ENCODE measurements around the gene CACNB4.
"Not testable (repeated sequence)": the region's sequence is repeated elsewhere in the genome, so short reads cannot be mapped to it uniquely, and the experiment has no call there.

CACNB4 gene

DNA sequence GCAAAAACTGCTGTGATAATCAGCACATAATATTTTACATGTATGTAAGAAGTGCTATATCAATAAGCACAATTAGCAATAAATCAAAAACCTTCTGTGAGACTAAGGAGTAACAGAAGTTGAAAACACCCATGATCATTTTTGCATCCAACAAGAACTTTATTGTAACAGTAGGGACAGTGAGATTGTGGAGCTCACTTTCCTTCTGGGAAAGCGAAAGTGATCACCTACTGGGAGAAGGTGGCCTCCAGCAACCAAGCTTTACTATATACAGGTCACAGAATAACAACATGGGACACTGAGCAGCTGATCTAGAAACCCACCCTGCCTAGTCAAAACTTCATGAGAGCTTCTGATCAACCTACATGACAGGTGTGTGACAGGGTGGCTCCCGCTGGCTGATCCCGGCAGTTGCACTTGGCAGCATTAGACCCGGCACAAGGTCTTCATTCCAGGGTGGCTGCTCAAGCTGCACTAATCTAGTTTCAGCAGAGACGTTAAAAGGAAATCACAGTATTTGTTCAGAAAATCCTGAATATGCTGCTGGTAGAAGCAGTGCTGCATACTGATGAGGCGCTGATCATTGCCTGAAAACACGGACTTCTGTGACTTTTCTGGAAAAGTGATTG, 207.2 kb downstream of the CACNB4 start:
- no peak for DNase-seq

DNA sequence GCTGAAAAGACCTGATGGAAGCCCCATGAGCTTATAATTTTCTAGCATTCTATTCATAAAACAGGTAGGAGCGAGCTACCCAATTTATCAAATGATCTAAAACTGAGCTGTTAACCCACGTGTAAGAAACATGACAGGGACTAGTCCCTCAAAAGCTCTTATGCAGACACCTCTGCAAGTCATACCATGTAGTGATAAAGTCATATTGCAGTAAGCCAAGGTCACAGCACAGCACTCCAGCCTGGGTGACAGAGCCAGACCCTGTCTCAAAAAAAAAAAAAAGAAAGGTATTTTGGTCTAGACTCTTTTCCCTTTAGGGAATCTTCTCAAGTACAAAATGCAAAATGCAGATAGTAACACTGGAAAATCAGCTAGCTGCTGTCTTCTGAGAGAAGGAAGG, 211.7 kb downstream of the CACNB4 start:
- no peak for DNase-seq

DNA sequence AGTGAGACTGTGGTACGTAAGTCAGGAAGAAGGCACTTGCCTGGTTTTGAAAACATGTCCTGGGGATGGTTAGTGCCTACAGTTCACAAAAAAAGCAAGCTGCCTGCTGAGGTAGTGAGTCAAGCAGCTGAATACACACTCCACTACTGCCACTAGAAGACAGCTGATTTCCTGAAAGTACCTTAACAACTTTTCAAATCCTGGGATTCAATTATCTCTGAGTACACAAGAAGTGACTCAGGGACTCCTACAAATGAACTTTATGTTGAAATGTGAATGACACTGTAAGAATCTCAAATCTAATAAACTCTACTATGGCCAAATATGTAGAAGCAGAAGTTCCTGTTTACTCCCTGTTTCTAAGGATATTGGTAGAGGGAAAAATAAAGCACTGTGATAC, 212.6 kb downstream of the CACNB4 start:
- no peak for DNase-seq

DNA sequence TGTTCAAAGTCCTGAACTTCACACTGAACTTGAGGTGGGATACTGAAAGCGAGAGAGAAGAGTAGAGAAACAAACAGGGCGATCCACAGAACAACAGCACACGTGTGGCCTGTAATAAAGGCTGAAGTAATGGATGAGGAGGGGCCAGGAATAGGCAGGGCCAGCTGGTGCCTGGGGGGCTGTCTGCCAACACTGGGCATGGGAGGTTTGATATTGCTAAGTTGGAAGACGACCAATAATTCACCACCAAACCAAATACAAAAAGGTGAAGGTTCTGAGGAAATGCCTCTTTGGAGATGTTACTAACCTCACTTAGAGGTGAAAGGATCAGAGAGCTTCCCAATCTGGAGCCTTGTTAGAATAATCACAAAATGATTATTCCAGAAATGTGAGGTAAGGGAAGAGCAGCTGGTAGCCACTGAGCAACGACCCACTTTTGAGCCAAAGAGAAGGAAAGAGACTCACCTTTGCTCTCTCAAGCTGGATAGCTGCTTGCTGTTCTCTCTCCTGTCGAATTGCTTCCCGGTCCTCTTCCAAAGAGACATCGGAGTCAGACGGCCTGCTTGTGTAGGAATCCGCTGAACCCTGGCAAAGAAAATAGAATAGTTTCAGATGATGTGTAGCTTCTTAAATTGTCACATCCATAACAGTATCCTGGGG, 215.9 kb downstream of the CACNB4 start:
- DNase-seq = no peak

DNA sequence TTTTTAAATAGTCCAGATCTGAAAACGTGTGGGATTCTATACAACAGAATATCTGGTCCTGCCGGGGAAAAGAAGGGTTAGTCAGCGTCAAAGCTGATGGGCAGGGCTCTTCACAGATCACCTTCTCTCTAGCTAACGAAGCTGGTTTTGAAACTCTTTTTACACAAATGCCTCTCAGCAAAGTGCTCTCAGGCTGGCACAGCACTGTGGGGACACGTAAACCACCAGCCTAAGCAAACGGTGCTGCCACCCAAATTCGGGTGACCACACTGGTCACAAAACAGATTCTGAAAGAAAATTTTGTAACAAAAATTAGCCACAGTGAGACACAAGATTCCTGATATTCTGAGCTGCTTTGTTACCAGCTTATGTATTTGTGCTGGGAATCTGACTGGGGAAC, 217.5 kb downstream of the CACNB4 start:
- DNase-seq = no peak

DNA sequence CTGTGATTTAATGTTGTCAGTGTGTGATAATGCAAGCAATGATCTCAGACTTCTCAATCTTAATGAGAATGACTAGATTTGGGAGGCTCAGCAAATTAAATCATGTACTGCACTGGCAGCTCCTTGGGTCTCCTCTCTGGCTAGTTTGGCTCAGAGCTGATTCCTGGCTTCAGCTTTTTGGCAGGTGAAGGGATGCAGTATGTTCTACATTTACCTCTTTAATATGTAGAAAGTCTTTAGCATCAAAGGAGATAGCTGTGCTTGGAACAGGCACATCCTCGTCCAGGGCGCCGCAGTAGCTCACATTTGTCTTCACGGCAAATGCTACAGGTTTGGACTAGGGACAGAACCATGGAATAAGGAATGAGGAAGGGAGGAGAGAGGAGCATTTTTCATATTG, 218.3 kb downstream of the CACNB4 start:
- DNase-seq = no peak

DNA sequence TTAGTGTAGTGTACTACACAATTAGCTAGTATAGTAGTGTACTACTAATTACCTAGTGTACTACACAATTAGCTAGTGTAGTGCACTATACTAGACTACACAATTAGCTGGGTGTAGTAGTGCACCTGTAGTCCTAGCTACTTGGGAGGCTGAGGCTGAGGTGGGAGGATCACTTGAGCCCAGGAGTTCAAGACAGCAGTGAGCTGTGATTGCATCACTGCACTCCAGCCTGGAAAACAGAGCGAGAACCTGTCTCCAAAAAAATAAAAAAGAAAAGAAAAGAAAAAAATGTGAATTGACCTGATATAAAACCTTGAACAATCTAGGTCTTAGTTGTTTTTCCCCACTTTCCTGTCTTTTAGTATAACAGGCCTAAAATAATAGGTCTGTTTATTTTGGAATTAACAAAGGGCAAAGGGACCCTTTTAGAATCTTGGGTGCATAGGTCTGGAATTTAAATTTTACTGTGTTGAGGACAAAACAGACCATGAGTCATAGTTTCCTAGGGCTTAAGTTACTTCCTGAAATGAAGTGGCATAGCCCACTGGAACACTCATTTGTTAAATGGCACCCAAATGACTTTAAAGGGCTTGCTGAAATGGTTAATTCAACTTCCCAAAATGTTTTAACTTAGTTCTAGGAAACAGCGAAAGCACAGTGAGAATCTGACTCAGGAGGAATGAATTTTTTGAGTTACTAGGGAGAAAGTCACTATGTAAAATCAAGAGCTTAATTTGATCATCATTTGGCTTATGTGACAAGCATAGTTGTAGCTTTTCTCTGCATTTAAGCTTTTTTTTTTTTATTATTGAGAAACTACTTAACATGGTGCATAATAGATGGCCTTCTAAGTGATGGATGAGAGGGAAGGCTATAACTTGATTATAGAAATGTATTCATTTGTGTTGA, 219.9 kb downstream of the CACNB4 start:
- DNase-seq = no peak

DNA sequence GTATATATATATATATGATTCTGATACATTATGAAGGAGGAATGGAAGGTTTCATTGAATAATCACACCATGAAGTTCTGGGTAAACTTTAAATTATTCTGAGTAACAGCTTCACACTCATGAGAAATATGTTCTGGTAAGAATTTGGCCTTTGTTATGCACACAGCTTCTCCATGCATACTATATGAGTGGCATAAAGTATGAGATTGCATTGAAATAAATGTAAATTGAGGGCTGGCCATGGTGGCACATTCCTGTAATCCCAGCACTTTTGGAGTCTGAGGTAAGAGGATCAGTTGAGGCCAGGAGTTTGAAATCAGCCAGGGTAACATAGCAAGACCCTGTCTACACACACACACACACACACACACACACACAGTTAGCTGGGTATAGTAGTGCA, 220.6 kb downstream of the CACNB4 start:
- DNase-seq = no peak

DNA sequence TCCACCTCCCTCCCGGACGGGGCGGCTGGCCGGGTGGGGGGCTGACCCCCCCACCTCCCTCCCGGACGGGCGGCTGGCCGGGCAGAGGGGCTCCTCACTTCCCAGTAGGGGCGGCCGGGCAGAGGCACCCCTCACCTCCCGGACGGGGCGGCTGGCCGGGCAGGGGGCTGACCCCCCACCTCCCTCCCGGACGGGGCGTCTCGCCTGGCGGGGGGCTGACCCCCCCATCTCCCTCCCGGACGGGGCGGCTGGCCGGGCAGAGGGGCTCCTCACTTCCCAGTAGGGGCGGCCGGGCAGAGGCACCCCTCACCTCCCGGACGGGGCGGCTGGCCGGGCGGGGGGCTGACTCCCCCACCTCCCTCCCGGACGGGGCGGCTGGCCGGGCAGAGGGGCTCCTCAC, 223.2 kb downstream of the CACNB4 start:
- DNase-seq = not testable (repeated sequence)

DNA sequence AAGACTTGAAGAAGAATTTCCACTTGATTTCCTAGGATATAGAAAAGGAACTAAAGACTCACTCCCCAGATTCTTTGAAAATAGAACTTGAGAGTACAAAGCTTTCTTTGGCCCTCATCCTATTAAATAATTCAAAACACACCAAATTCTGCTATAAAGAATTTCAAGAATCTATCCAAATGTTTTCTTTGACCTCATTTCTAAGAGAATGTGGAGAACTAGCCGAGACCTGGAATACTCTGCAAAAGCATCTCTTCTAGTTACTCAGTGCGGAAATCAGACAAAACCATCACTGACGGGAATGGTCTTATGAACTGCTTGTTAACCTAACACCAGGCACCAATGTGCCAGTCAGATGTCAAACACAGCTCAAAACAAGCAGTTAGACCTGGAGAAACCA, 226.4 kb downstream of the CACNB4 start:
- DNase-seq = no peak

DNA sequence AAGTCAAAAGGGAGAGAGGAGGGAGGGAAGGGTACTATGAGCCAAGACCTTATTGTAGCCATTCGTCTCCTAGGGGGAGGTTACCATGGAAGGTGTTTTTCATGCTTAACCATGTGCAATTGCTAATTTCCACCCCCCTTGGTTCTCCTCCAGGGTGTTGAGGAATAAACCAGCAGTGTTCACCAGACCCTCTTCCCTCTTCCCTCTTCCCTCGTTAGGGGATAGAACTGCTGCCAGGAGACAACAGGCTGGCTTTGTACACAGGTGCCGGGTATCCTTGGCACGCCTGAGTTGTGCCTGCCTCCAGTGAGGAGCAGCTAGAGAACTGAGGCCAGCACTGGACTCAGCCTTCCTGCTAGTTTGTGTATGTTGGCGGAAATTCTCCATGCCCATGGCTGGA, 229.6 kb downstream of the CACNB4 start:
- DNase-seq = no peak

DNA sequence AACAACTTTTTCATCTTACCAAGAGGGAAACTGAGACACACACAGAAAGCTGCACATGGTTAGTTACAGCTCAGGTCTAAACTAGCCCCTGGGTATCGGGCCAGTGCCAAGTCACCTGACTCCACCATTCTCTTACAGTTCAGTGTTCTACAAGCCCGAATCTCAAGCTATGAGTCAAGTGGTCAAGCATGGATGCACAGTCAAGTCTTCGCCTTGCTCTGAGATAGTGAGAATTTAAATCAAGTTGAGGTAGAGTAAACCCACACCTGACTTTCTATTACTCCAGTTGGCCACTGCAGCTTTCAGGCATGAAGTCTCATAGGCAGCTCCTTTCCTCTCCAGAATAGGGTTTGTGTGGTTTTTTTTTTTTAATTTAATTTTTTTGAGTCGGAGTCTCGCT, 236.1 kb downstream of the CACNB4 start:
- no peak for DNase-seq

DNA sequence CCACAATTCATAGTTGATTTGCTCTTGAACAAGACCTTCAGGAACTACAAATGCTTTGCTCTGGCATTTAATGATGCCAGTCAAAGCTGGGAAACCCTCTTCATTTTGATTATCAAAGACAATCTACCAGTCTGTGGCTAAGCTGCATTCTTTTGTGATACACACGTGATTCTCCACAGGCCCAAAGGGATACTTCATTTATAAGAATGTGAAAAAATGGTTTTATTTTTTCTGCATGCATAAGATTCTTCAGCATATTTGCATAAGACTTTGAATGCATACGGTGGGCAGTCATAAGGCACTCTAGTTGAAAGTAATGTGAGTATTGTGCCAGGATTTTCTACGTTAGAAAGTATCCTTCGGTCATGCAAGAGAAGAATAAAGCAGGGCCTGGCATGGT, 237.7 kb downstream of the CACNB4 start:
- DNase-seq = no peak

DNA sequence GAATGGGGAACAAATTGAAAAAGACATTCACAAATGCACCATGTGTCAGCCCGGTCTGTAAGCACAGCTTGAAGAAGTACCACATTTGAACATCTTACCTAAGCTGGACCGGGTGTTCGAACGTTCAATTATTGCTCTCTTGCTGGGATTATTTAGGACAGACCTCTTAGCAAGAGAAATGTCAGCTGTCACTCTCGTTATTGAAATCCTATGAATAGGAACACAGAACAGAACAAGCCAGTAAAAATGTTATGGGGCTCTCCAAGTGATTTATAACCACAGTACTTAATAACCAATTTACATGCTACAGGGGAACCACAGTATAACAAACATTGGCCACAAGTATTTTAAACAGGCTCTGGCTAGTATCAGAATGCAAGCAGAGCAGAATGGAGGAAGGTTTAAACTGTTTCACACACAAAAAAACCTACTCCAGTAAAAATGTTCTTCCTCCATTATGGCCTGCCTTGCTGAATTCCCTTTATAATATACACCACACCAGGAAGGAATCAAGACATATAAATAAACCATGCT, 238.2 kb downstream of the CACNB4 start:
- DNase-seq = no peak

DNA sequence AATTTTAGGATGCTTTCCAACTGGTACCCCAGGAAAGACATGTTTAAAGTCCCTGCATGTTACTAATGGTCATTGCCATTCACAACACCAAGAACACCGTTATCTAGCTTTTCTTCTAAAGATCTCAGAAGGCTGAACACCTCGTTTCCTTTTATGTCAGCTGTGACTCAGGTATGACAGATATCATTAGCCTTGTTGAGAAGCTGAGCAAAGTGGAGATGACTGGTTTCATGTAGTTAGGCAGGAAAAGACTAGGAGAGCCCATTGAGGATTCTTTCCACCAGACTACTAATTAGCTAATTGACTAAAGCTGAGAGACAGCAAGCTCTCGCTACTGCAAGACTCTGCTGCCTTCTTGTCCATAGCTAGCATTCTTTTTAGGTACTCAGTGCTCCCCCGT, 238.6 kb downstream of the CACNB4 start:
- DNase-seq = no peak

DNA sequence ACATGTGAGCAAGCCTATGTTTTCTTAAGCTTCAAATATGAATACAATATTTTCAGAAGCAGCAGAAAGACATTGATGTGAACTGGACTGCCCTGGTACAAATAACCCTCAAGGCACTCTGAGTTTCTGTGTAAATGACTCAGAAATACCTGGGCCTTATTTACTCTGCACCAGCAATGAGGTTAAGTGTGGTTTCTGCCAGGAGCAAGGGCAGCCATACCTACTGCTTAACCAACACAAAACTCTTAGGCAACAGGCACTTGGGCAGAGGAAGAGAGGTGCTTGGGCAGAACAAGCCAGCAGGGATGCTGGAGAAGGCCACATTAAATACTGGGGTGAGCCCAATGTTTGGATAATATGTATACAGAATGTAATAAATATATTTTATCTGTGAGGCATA, 241.2 kb downstream of the CACNB4 start:
- DNase-seq = no peak

DNA sequence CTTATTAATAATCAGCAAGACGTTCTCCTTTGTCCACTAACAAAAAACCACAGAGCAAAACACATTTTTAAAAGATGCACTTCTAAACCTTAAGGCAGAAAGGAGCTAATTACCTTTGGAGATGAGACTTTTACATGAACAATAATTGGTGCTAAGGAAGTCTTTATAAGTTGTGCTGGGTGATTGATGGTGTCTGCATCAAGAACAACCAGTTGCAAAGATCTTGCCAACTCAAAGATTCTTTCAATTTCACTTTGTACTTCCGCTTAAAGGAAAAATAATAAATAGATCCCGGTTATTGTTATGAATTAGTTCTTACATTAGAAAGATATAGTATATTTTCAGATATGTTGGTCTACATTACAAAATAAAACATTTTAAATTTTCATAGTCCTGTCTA, 243.7 kb downstream of the CACNB4 start:
- DNase-seq = no peak

DNA sequence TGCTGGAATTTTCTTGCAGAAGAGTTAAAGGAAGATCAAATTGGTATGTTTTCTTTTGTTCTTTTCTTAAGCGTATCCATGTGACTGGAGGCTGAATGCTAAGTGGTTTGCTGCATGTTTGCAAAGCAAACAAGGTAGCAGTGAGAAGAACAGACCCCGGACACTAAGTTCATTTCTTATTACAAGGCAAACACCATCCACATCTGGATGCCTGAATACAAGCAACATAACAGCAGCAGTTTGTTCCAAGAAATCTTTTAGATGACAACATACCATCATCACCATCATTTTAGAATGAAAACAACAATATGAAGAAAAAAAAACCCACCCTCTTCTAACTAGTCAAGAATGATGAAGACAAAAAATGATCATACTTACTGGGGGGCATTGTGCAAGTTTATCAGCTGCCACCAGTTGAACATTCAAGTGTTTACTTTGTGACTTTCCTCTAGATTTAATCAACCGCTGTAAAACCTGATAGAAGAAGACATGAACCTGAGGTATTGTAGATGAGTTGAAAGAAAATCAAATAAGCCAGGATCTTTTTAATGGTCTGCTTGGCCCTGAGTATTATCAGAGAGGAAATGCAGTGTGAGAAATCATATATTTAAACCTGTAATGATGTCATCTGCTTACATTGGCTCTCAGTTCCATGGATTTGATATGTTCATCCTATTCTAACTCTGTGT, 245.6 kb downstream of the CACNB4 start:
- no peak for DNase-seq

DNA sequence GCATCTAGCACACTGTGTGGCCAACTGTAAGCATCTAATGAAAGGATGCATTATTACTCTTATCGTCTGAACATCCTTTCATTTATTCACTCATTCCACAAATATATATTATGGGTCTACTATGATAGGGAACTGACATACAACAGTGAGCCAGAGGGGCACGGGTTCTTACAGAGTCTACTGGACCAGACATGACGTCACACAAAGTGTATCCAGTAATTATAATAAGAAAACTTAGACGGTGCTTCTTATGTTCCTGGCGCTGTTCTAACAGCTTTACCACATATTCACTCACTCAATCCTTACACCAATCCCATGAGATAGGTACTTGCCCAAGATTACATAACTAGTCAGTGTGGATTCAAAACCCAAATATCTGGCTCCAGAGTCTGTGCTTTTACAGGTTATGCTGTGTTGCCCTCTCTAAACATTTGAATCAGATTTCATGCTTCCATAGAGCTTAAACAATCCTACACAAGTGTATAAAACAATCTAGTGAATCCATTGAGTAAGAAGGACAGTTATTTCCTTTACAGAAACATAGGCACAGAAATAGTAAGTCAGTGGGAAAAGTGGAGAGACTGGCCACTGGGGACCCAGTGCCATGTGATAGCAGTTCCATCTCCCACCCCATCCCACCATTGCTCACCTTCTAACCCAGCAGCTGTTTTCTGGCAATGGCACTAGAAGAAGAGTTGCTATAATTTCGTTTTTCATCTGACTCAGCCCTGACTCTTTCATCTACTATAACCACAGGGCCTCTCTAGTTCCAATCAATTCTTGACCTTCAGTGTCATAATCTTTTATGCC, 246.4 kb downstream of the CACNB4 start:
- no peak for DNase-seq

DNA sequence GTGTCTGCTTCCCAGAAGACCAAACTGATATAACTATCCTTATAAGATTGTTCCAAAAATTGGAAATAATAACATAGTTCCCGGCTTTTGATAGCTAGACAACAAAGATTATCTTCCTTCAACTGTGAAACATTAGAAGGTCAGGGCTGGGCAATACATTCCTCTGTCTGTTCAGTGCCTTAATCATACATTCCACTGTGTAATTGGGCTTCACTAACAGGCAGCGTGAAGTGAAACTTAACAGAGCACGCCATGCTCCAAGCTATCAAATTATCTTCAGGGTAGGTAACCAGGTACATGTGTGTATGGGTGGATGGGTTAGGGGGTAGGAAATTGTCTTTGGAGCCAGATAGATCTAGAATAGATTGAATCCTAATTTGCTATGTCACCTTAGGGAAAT, 247.1 kb downstream of the CACNB4 start:
- DNase-seq = no peak

DNA sequence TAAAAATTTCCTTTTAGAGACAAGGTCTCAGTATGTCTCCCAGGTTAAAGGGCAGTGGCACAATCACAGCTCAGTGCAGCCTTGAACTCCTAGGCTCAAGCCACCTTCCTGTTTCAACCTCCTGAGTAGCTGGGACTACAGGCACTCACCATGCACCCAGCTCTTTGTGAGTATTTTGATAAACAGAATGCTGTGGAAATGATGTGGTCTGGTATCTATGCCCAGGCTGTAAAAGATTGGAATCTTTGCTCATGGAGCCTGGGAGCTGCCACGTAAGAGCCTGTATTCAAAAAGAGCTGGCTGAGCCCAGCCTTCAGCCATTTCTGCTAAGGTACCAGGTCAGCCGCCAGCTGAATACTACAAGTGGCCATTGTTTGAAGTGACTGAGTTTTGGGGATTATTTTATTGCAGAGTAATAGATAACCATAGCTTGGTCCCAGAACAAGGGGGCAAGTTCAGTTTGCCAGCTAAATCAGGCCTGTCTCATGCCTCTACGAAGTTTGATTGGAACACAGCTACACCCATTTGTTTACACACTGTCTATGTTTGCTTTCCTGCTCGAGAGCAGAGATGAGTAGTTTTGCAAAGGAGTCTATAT, 249.3 kb downstream of the CACNB4 start:
- DNase-seq = no peak

DNA sequence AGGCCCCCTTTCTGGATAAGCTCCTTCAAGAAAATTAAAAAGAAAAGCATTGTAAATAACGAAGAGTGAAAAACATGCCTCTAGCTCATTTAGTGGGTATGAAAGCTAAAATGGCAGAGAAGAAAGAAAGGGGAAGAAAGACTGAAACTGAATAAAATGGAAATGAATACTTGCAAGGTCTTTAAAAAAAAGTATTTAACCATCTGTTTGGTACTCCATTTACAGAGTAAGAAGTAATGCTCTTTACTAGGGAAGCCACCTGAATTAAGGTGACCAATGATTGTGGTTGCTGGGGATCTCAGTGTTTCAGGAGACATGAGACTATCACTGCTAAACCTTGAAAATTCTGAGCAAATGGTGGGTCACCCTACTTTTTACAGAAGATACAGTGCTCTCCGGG, 253.0 kb downstream of the CACNB4 start:
- DNase-seq = no peak
